PC-3 (cell line): ENCODE data around the gene RAD51D.

Experiments used
- EZH2 ChIP-seq: fragments of 300-600 bp; sonication (generic); IDR thresholded peaks from one replicate; pipeline ENCODE4 v1.6.1; 2017; ENCODE audit warnings: antibody characterized with exemption, mild to moderate bottlenecking, low read length; ENCODE audit not compliant: unreplicated experiment
- EZH2phosphoT487 ChIP-seq: fragments of 300-600 bp; sonication (generic); IDR thresholded peaks from 2 replicates; pipeline ENCODE4 v1.6.1; 2018; ENCODE audit warnings: mild to moderate bottlenecking, antibody characterized with exemption, low read length, borderline replicate concordance
- TF ChIP-seq, protein P1 (sequence below): fragments of 300-600 bp; sonication (generic); conservative IDR thresholded peaks from 2 replicates; pipeline ENCODE4 v1.5.1; 2017; ENCODE audit warnings: antibody characterized with exemption, low read depth, mild to moderate bottlenecking, low read length

DNA sequence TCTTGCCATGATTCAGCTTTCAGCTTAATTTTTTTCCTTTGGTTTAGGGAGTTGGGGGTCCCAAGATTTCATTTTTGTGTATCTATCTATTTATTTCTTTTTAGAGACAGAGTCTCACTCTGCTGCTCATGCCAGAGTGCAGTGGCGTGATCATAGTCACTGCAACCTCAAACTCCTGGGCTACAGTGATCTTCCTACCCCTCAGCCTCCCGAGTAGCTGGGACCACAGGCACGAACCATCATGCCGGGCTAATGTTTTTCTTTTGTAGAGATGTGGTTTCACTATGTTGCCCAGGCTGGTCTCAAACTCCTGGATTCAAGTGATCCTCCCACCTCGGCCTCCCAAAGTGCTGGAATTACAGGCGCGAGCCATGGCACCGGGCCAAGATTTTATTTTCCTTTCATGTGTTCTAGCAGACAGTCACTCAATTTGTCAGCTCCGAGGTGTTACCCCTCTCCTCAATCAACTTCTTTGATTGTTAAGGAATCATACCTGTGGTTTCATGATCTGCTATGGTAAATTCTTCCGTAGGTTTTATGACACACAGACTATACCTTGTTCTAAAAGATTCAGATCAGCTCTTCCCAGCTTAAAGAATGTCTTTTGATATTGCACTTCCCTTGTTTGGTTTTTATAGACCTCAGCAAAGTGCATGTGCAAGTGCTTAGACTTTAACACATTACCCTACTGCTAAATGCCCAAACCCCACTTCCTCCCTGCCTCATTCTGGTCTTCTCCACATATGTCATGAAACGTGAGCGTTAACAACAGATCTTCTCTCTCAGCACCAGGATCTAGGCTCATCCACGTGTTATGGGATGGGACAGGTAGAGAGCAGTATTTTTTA is 40.9 kb upstream of the RAD51D start:
- TF ChIP-seq, protein P1, sequence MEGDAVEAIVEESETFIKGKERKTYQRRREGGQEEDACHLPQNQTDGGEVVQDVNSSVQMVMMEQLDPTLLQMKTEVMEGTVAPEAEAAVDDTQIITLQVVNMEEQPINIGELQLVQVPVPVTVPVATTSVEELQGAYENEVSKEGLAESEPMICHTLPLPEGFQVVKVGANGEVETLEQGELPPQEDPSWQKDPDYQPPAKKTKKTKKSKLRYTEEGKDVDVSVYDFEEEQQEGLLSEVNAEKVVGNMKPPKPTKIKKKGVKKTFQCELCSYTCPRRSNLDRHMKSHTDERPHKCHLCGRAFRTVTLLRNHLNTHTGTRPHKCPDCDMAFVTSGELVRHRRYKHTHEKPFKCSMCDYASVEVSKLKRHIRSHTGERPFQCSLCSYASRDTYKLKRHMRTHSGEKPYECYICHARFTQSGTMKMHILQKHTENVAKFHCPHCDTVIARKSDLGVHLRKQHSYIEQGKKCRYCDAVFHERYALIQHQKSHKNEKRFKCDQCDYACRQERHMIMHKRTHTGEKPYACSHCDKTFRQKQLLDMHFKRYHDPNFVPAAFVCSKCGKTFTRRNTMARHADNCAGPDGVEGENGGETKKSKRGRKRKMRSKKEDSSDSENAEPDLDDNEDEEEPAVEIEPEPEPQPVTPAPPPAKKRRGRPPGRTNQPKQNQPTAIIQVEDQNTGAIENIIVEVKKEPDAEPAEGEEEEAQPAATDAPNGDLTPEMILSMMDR, result no peak
- TF ChIP-seq EZH2 (no peak), EZH2phosphoT487 (no peak)
